PC-3 (cell line): Measurements from ENCODE around the gene ICE2. TPM values are rescaled to one million over a fixed set of nuclear protein-coding genes. Genes with fewer than 3 reads are reported as not detected.
A peak's percentile ranks its signal among the peaks of the same experiment; 100 is the strongest.

Experiments used
- ATAC-seq: fragments of 200-7000 bp; cut with Tn5 transposase; 2 replicates; pipeline ENCODE4 v1.9.1; 2020; ENCODE audit warnings: mild to moderate bottlenecking, moderate library complexity
- BruUV-seq: library from RNA; stranded (reverse); fragments of 400-500 nt; replicated peaks from 2 replicates; lab custom pipeline; 2021; lab: Mats Ljungman, UMichigan
- CTCF ChIA-PET: fragments of 300-600 bp; sonication (Branson Sonifier 250); formaldehyde crosslinking; loops from one replicate; lab custom pipeline; 2022; ENCODE audit warnings: antibody characterized with exemption; lab: Charles Lee
- POLR2A ChIA-PET: fragments of 300-600 bp; sonication (Branson Sonifier 250); formaldehyde crosslinking; loops from one replicate; lab custom pipeline; 2022; ENCODE audit warnings: antibody characterized with exemption; ENCODE audit not compliant: unreplicated experiment; lab: Charles Lee
- DNase-seq: peaks from one replicate; pipeline ENCODE4 v3.0.0-alpha.2; 2015
- H2AFZ ChIP-seq: fragments of 300-600 bp; sonication (generic); 2 replicates; pipeline ENCODE4 v1.6.0; 2016; ENCODE audit warnings: antibody characterized with exemption, low read length
- H3F3A ChIP-seq: fragments of 300-600 bp; sonication (generic); one replicate; pipeline ENCODE4 v1.6.0; 2017; ENCODE audit warnings: antibody characterized with exemption, low read length, control low read depth, mild to moderate bottlenecking; ENCODE audit not compliant: unreplicated experiment
- H3K27ac ChIP-seq: fragments of 300-600 bp; sonication (generic); 2 replicates; pipeline ENCODE4 v1.5.1; 2016; ENCODE audit warnings: mild to moderate bottlenecking, low read length
- H3K27me3 ChIP-seq: fragments of 300-600 bp; sonication (generic); 2 replicates; pipeline ENCODE4 v1.6.1; 2016; ENCODE audit warnings: low read length, mixed read lengths
- H3K36me3 ChIP-seq: fragments of 300-600 bp; sonication (generic); 2 replicates; pipeline ENCODE4 v1.6.1; 2016; ENCODE audit warnings: low read depth, mixed run types, low read length, mixed read lengths
- H3K4me1 ChIP-seq: fragments of 300-600 bp; sonication (generic); 2 replicates; pipeline ENCODE4 v1.5.1; 2016; ENCODE audit warnings: low read length; ENCODE audit not compliant: insufficient read depth
- H3K4me2 ChIP-seq: fragments of 300-600 bp; sonication (generic); 2 replicates; pipeline ENCODE4 v1.6.0; 2016; ENCODE audit warnings: low read length
- H3K4me3 ChIP-seq: fragments of 300-600 bp; sonication (generic); 2 replicates; pipeline ENCODE4 v1.5.1; 2016; ENCODE audit warnings: mild to moderate bottlenecking, low read length, mixed read lengths
- H3K79me2 ChIP-seq: fragments of 300-600 bp; sonication (generic); 2 replicates; pipeline ENCODE4 v1.6.1; 2017; ENCODE audit warnings: low read length, mixed read lengths
- H3K9ac ChIP-seq: fragments of 300-600 bp; sonication (generic); 2 replicates; pipeline ENCODE4 v1.6.0; 2016; ENCODE audit warnings: mild to moderate bottlenecking, low read length
- H3K9me2 ChIP-seq: fragments of 300-600 bp; sonication (generic); replicated peaks from 2 replicates; pipeline ENCODE4 v1.6.1; 2016; ENCODE audit warnings: mixed run types, low read length, mixed read lengths
- H3K9me3 ChIP-seq: fragments of 300-600 bp; sonication (generic); 2 replicates; pipeline ENCODE4 v1.6.1; 2016; ENCODE audit warnings: low read length, mixed read lengths
- H4K20me1 ChIP-seq: fragments of 300-600 bp; sonication (generic); 2 replicates; pipeline ENCODE4 v1.6.1; 2016; ENCODE audit warnings: low read length, mixed read lengths
- EZH2 ChIP-seq: fragments of 300-600 bp; sonication (generic); IDR thresholded peaks from one replicate; pipeline ENCODE4 v1.6.1; 2017; ENCODE audit warnings: antibody characterized with exemption, mild to moderate bottlenecking, low read length; ENCODE audit not compliant: unreplicated experiment
- EZH2phosphoT487 ChIP-seq: fragments of 300-600 bp; sonication (generic); IDR thresholded peaks from 2 replicates; pipeline ENCODE4 v1.6.1; 2018; ENCODE audit warnings: mild to moderate bottlenecking, antibody characterized with exemption, low read length, borderline replicate concordance
- intact Hi-C: fragments of 100-400 bp; cut with micrococcal nuclease; formaldehyde crosslinking; loops from 2 replicates; pipeline ENCODE4 v1.9.0; 2023
- total RNA-seq: library from RNA; depleted of rRNA; stranded (reverse); fragments of >200 nt; gene quantifications from 2 replicates; pipeline ENCODE4 v1.2.3, GENCODE V29; 2014
- TF ChIP-seq, protein P1 (sequence below): fragments of 300-600 bp; sonication (generic); conservative IDR thresholded peaks from 2 replicates; pipeline ENCODE4 v1.5.1; 2017; ENCODE audit warnings: antibody characterized with exemption, low read depth, mild to moderate bottlenecking, low read length

The ICE2 gene
- total RNA-seq, 1 experiment from 2014 or later, result 14.8 TPM

DNA sequence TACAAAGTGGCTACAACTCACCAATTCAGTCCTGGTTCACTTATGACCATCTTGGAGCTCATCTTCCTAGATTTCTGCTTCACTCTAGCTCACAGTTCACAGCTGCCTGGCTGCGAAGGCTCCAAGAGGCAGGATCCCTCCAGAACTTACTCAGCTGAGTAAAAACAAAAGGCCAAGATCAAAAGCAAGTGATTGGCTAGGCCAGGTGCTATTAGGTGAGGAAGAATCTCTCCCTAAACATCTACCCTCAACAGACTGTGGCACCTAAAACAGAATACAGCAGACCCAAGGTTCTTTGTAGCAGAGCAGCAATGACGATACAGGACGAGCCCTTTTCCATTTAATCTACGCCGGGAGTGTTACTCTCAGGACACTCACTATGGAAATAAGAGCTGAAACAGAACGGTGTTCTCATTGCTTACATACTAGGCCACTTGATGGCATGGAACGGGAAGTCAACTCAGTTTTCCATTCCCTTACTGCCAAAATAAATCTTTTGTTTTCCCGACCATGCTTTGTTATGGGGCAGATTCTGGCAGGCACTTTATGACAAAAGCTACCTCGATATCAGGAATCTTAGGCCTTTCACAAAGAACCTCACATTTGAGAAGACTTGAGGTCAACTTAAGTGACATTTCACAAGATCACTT is 901 bp downstream of the ICE2 start:
- intact Hi-C loops, result loop anchor here (2.0 to 5.0 kb wide), 2 partner anchors 49 to 71 kb away; no protein-coding TSS in a partner anchor
- no peak for TF ChIP-seq EZH2
- TF ChIP-seq, protein P1, sequence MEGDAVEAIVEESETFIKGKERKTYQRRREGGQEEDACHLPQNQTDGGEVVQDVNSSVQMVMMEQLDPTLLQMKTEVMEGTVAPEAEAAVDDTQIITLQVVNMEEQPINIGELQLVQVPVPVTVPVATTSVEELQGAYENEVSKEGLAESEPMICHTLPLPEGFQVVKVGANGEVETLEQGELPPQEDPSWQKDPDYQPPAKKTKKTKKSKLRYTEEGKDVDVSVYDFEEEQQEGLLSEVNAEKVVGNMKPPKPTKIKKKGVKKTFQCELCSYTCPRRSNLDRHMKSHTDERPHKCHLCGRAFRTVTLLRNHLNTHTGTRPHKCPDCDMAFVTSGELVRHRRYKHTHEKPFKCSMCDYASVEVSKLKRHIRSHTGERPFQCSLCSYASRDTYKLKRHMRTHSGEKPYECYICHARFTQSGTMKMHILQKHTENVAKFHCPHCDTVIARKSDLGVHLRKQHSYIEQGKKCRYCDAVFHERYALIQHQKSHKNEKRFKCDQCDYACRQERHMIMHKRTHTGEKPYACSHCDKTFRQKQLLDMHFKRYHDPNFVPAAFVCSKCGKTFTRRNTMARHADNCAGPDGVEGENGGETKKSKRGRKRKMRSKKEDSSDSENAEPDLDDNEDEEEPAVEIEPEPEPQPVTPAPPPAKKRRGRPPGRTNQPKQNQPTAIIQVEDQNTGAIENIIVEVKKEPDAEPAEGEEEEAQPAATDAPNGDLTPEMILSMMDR, result no peak
- no peak for TF ChIP-seq EZH2phosphoT487
- DNase-seq (peak; percentile 23), ATAC-seq (peak; percentile 41)
- POLR2A ChIA-PET, result interaction anchor here (0.6 to 0.7 kb wide), 4 partner anchors 23 to 787 kb away, joined by 3 to 4 read pairs (median 3); no protein-coding TSS in a partner anchor
- H3K27ac ChIP-seq, result peak overlapping the region; percentile 82
- peaks cover 4% of the 10 kb centered on the region; the same call in 1 of the 2 replicates for H3K36me3 ChIP-seq
- peak overlapping the region; percentile 96 for H3K4me3 ChIP-seq
- peaks cover 43% of the 10 kb centered on the region for H3K79me2 ChIP-seq
- H3K9ac ChIP-seq, result peak overlapping the region; percentile 99
- H3K9me2 ChIP-seq, result no peaks in the 10 kb centered on the region
- H3K4me1 ChIP-seq, result peaks cover 33% of the 10 kb centered on the region
- H3K9me3 ChIP-seq, result no peaks in the 10 kb centered on the region
- no peaks in the 10 kb centered on the region; the same call in 1 of the 2 replicates for H4K20me1 ChIP-seq
- BruUV-seq, result TSS peak; percentile 58
- CTCF ChIA-PET, result interaction anchor here (0.6 kb wide), 1 partner anchor 143 kb away, joined by 6 read pairs; no protein-coding TSS in a partner anchor
- H3K4me2 ChIP-seq, result peak overlapping the region; percentile 99
- H3F3A ChIP-seq, result no peaks in the 10 kb centered on the region
- H3K27me3 ChIP-seq, result no peaks in the 10 kb centered on the region
- peak overlapping the region; percentile 76 for H2AFZ ChIP-seq

DNA sequence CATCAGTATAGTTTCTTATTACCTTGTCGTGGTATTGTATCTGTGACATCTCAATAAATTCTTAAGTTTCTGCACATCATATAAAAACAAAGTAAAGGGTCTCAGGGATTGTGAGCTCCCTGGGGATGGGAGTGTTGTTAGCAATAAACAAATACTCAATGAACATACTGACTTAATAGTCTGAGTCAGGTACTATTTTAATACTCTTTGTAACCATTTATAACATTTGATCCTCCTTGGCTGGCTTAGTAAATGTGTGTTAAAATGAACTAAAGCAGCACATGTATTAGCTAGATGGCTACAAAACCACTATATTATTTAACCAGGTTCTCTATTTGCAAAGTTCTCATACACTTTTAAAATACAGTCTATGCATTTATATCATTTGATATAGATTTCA is 1.8 kb downstream of the ICE2 start:
- intact Hi-C loops, result loop anchor here (5.0 kb wide), 1 partner anchor 70 kb away; no protein-coding TSS in a partner anchor
- BruUV-seq, result no TSS peak
- POLR2A ChIA-PET, result interaction anchor here (0.6 kb wide), 1 partner anchor 79 kb away, joined by 35 read pairs; the partner anchor contains the start of gene ANXA2
- Histone ChIP-seq H3K27me3 (no peaks in the 10 kb centered on the region), H3K36me3 (peaks cover 4% of the 10 kb centered on the region; the same call in 1 of the 2 replicates), H3K79me2 (peaks cover 43% of the 10 kb centered on the region), H3K4me1 (peaks cover 33% of the 10 kb centered on the region), H3K9me2 (no peaks in the 10 kb centered on the region), H3K27ac (peak overlapping the region; percentile 21; the same call in 1 of the 2 replicates), H3K9ac (peak overlapping the region; percentile 99; the same call in 1 of the 2 replicates), H3F3A (no peaks in the 10 kb centered on the region), H3K4me3 (peak overlapping the region; percentile 96), H2AFZ (no peak overlapping the region), H4K20me1 (no peaks in the 10 kb centered on the region; the same call in 1 of the 2 replicates), H3K4me2 (peak overlapping the region; percentile 99), H3K9me3 (no peaks in the 10 kb centered on the region)
- DNase-seq (no peak), ATAC-seq (no peak)
- TF ChIP-seq, protein P1, result no peak
- TF ChIP-seq EZH2, result no peak
- TF ChIP-seq EZH2phosphoT487, result no peak
- CTCF ChIA-PET, result interaction anchor here (0.6 kb wide), 1 partner anchor 142 kb away, joined by 6 read pairs; no protein-coding TSS in a partner anchor
